ENCODE results near the gene OR51B4.

DNA sequence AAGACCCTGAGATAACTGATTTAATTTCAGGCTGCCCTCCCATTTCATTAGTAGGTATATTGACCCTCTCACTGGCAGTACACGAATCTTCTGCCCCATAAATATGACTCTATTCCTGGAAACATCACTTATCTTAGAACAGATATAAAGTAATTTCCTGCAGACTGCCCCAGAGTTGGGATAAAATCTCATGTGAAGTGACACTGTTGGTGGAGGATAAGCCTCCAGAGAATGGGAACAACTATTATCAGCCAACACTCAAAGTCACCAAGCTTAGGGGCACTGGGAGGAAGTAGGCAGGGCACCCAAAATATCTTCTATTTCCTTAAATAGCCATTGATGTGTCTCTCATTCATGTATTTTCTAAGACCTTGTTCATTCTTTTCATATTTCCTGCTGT, 33.4 kb upstream of the OR51B4 start:
- TF ChIP-seq, protein P1, sequence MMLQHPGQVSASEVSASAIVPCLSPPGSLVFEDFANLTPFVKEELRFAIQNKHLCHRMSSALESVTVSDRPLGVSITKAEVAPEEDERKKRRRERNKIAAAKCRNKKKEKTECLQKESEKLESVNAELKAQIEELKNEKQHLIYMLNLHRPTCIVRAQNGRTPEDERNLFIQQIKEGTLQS (IDR thresholded peaks at IDR 0.05) = no peak
- TF ChIP-seq, protein P1 (CRISPR knock-in tag; conservative IDR thresholded peaks at IDR 0.05) = no peak
- TF ChIP-seq, protein P2, sequence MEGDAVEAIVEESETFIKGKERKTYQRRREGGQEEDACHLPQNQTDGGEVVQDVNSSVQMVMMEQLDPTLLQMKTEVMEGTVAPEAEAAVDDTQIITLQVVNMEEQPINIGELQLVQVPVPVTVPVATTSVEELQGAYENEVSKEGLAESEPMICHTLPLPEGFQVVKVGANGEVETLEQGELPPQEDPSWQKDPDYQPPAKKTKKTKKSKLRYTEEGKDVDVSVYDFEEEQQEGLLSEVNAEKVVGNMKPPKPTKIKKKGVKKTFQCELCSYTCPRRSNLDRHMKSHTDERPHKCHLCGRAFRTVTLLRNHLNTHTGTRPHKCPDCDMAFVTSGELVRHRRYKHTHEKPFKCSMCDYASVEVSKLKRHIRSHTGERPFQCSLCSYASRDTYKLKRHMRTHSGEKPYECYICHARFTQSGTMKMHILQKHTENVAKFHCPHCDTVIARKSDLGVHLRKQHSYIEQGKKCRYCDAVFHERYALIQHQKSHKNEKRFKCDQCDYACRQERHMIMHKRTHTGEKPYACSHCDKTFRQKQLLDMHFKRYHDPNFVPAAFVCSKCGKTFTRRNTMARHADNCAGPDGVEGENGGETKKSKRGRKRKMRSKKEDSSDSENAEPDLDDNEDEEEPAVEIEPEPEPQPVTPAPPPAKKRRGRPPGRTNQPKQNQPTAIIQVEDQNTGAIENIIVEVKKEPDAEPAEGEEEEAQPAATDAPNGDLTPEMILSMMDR (IDR thresholded peaks at IDR 0.05 in 2 of 3, conservative IDR thresholded peaks at IDR 0.05 in 1 of 3; ENCODE audit: insufficient read depth in 2 of 3, low read depth in 1 of 3, low read length in 3 of 3) = no peak
- no peak for TF ChIP-seq RB1 (IDR thresholded peaks at IDR 0.05; ENCODE audit: low read depth)
- no peak for TF ChIP-seq MED1 (CRISPR knock-in tag; IDR thresholded peaks at IDR 0.05; ENCODE audit: borderline replicate concordance)
- no peak for TF ChIP-seq ZFPM2 (CRISPR knock-in tag; IDR thresholded peaks at IDR 0.05)
- no peak for TF ChIP-seq NR3C1 (CRISPR knock-in tag; IDR thresholded peaks at IDR 0.05)
- TF ChIP-seq, protein P3, sequence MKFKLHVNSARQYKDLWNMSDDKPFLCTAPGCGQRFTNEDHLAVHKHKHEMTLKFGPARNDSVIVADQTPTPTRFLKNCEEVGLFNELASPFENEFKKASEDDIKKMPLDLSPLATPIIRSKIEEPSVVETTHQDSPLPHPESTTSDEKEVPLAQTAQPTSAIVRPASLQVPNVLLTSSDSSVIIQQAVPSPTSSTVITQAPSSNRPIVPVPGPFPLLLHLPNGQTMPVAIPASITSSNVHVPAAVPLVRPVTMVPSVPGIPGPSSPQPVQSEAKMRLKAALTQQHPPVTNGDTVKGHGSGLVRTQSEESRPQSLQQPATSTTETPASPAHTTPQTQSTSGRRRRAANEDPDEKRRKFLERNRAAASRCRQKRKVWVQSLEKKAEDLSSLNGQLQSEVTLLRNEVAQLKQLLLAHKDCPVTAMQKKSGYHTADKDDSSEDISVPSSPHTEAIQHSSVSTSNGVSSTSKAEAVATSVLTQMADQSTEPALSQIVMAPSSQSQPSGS (CRISPR knock-in tag; IDR thresholded peaks at IDR 0.05) = no peak
- TF ChIP-seq, protein P4, sequence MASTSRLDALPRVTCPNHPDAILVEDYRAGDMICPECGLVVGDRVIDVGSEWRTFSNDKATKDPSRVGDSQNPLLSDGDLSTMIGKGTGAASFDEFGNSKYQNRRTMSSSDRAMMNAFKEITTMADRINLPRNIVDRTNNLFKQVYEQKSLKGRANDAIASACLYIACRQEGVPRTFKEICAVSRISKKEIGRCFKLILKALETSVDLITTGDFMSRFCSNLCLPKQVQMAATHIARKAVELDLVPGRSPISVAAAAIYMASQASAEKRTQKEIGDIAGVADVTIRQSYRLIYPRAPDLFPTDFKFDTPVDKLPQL (IDR thresholded peaks at IDR 0.05; ENCODE audit: extremely low read depth, insufficient read length) = no peak
- no peak for TF ChIP-seq CHD2 (IDR thresholded peaks at IDR 0.05; ENCODE audit: low read depth, low read length)
- TF ChIP-seq ZNF778 (CRISPR knock-in tag; IDR thresholded peaks at IDR 0.05) = no peak
- TF ChIP-seq, protein P5, sequence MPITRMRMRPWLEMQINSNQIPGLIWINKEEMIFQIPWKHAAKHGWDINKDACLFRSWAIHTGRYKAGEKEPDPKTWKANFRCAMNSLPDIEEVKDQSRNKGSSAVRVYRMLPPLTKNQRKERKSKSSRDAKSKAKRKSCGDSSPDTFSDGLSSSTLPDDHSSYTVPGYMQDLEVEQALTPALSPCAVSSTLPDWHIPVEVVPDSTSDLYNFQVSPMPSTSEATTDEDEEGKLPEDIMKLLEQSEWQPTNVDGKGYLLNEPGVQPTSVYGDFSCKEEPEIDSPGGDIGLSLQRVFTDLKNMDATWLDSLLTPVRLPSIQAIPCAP (CRISPR knock-in tag; IDR thresholded peaks at IDR 0.05; ENCODE audit: borderline replicate concordance) = no peak
